Posterior cingulate gyrus (tissue), 11 donors: ENCODE results near the gene TNS1.
"Not testable (repeated sequence)": the region's sequence is repeated elsewhere in the genome, so short reads cannot be mapped to it uniquely, and the experiment has no call there.

Experiments used
- DNase-seq, 10 donors: peaks; one replicate each; pipeline versions ENCODE4 v3.0.0 to v3.0.0-alpha.2; 2020 to 2021; ENCODE audit warnings: mixed read lengths in 3 of 10
- intact Hi-C: fragments of 100-400 bp; cut with DNase I; formaldehyde crosslinking; loops from one replicate; pipeline ENCODE4 v1.15.1; 2023

The TNS1 gene

DNA sequence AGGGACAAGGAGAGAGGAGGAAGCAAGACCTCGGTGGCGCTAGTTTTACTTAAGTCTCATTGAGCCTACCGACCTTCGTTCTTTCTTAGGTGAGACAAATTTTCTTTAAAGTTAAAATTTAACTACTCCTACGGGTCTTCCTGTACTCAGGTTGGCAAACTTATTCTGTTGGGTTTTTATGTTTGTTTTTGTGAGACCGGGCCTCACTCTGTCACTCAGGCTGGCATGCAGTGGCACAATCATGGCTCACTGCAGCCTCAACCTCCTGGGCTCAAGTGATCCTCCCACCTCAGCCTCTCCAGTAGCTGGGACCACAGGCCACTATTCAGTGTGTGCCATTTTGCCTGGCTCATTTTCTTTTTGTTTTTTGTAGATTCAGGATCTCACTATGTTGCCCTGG is 189.0 kb downstream of the TNS1 start:
- intact Hi-C loops: no loop called here
- no peak for DNase-seq

DNA sequence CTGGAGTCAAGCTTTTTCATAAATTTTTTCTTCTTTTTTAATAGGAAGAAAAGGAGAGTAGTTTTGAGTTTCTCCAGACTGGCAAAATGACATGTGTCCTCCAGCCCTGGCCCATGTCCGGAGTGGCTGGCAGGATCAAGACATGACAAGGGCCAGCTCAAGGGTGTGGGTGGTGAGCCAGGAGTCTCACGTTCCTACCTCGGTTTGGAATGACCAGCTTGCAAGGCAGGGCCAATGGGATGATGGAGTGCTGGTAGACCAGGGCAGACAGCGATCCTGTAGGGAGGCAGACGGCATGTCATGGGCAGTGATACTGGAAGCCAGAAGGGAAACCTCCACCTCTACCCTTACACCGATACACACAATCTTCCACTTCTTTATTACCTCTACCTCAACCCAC is 190.6 kb downstream of the TNS1 start:
- peak in 1 of 10 donors; percentile 68 for DNase-seq
- intact Hi-C loops: no loop called here

DNA sequence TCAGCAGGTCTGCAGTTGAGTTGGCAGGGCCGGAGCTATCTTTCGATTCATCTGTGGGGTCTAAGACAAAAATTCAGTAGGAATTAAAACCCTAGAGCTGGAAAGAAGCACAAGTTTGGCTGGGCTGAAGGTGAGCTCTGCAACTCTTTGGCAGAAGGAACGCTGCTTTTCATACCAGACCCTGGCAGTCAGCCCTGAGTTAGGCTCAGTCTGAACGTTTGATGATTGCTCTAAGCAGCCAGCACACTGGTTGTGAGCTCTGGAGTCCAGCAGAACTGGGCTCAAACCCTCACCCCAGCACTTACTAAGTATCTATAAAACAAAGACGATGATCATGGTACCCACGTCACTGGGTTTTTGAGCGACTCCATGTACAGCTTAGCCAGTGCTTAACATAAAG is 192.5 kb downstream of the TNS1 start:
- DNase-seq: peak in 1 of 10 donors; percentile 78
- intact Hi-C loops: no loop called here

DNA sequence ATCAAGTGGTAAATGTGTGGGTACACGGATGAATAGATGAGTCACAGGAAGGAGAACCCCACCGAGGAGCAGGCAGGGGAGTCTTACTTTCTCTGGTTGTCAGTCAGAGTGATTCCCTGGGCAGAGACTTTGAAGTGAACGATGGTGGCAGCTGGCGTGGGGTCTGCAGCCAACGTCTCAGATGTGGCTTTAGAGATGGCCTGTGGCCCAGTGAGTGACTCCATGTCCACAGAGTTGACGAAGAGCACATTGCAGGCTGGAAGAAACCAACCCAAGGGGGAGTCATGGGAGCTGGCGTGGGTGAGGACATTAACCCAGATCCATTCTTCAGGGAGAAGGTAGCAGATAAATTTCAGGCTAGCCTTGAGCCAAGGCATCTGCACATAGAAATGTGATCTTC is 193.1 kb downstream of the TNS1 start:
- DNase-seq: peak in 2 of 10 donors; percentile 44 to 61
- intact Hi-C loops: no loop called here

DNA sequence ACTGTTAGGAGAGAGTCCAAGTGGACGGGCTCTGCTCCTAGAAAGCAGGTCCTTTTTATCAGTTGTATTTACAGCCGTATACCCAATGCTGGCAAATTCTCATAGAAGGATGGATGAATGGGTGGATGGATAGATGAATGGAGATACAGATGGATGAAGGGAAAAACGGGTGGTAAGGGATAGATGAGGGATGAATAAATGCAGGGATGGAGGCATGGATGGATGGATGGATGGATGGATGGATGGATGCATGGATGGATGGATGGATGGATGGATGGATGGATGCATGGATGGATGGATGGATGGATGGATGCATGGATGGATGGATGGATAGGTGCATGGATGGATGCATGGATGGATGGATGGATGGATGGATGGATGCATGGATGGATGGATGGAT is 193.8 kb downstream of the TNS1 start:
- intact Hi-C loops: not testable (repeated sequence)

DNA sequence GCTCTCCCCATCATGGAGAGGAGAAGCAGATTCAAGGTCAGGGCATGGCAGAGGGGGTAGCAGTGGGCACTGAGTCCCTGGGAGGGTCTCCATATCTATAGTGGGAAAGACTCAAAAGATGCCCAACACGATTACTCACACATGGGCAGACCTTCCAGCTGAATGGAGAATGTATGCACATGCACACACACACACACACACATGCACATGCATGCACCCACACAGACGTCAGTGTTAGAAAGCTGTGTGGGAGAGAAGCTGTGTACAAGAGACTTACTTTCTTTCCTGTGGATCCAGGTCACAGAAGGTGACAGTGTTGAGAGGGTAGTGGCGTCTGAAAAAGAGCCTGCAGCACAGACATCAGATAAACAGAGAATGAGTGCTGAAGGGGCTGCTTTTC is 194.5 kb downstream of the TNS1 start:
- intact Hi-C loops: no loop called here
- peak in 1 of 10 donors; percentile 73 for DNase-seq

More for the DNA sequence above, 193.8 kb downstream of the TNS1 start:
- DNase-seq: not testable (repeated sequence)

DNA sequence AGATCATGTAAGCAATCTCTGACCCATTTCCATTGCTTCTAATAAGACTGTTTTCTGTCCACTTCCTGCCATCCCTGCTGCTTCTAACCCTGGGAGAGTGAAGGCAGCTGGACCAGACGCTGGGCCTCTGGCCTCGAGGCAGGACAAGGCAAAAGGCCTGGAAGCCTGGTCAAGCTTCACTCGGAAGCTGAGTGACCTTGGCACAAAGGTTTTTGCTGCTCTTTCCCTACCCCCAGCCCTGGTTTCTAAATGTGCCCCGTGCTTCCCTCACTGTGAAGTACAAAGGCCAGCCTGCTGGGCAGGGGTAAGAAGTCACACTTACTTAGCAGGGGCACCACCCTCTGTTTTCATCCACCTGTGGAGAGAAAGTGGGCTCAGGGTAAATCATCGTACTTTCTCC is 195.0 kb downstream of the TNS1 start:
- peak in 2 of 10 donors; percentile 10 to 50 for DNase-seq
- intact Hi-C loops: no loop called here

DNA sequence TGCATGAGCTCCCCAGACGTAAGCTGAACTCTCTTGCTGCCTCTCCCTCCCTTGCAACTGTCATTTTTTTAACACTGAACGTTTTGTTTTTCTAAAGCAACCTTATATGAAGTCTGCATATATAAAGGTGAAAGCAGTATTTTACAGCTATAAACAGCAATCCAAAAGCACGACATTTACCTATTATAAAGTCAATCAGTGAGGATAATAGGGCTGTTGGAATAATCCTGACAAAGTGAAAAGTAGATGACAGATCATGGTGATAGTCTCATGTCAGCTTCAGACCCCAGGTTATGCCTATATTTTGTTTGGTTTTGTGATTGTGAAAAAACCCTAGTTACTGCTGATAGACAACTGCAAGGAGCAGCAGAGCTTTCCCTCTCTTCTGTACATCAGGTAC is 195.8 kb downstream of the TNS1 start:
- DNase-seq: no peak
- intact Hi-C loops: no loop called here

DNA sequence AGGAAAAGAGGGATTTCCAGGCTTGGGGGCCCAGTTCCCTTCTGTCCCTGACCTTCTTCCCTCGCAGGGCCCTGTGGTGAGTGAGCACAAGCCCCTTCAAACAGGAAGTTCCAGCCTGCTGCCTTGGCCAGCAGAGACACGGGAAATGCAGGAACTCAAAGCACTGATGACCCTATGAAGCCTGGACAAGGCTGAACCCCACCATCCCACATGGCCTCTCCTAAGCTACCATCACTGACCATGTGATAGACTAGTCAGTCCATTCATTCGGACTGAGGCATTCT is 196.4 kb downstream of the TNS1 start:
- intact Hi-C loops: no loop called here
- peak in 2 of 10 donors; percentile 37 to 71 for DNase-seq

DNA sequence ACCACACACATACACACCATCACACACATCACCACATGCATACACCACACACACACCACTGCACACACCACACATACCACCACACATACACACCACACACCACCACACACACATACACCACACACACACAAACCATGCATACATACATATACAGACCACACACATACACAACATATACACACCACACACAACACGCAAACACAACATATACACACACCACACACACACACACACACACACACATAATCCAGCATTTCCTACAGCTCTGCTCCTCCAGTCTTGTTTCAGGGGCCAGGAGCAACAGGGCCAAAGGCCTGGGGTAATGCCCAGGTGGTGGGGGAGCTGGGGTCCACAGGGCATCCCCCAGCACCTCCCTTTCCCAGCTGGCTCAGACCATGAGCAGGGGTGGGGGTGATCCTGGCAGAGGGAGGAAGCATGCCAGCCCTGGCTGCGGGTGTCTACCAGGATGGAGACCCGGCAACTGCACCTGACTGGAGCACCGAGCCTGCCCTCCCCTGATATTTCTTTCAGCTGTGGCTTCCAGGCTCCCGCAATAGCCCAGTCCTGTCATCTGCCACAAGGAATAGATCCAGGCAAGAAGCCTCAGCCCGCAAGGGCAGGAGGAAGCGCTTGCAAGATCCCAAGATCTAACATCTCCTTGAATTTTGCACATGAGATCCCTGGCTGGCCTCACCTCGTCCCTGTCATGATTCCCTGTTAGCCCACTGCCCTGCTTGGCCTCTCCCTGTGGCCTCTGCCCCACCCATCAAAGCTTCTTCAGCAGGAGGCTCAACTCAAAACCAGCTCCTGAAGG is 196.9 kb downstream of the TNS1 start:
- intact Hi-C loops: no loop called here
- DNase-seq: peak in 2 of 10 donors; percentile 48 to 71

DNA sequence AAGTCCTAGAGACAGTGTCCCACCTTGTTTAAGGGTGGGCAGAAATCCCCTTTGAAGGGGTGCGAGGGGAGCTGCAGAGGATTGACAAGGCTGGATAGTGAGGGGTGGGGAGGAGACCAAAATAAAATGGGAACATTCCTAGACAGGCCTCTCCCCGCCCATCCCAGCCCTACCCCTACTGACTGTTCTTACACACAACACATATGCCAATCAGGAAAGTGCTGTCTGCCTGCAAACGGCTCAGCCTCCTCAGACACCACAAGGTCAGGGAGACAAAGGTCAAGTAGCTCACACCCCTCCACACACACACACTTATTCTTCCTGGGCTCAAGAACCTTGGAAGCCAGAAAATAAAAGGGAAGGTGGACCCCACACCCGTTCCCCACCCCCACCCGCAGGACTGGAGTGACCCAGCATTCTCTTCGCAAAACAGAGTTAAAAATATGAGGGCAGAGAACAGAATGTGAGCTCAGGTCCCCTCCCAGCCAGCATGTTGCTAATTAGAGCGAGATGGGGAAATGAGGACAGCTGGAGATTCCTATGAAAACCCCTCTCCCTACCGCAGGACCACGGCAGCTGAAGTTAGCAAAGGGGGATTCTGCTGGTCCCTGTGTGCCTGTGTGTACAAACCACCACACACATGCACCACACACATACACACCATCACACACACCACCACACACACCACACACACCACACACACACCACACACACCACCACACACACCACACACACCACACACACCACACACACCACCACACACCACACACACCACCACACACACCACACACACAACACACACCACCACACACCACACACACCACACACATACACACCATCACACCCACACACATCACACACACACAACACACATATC is 197.8 kb downstream of the TNS1 start:
- intact Hi-C loops: no loop called here
- peak in 1 of 10 donors; percentile 25 for DNase-seq

DNA sequence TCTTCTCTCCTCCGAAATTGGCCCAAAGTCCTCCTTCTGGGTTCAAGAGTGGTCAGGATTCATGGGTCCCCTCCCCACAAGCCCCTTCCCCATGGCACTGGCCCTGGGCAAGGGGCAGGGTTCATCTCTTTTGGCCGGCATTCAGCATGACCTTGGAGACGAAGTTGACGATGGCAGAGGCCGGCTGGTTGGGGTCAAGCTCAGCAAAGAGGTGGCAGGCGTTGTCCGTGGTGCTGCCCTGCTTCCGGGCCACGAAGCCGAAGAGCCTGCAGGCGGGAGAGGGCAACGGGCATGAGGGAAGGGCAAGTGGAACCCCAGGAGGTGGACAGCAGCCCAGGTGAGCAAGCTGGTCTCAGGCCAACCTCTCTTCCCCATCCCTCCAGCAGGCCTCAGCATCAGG is 198.5 kb downstream of the TNS1 start:
- intact Hi-C loops: no loop called here
- peak in 1 of 10 donors; percentile 65 for DNase-seq

DNA sequence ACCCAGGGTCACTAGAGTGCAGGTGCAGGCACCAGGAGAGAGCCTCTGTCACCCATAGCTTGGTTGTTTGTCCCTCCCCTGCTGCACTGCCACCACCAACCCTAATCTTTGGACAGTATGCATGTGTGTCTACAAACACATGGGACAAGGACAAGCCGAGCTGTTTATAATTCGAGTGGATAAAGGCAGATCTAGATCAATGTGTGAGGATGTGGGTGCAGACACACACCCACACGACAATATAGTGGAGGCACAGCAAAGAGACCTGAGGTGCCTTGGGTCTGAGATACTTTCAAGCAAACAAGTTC is 199.2 kb downstream of the TNS1 start:
- intact Hi-C loops: no loop called here
- DNase-seq: peak in 1 of 10 donors; percentile 26

DNA sequence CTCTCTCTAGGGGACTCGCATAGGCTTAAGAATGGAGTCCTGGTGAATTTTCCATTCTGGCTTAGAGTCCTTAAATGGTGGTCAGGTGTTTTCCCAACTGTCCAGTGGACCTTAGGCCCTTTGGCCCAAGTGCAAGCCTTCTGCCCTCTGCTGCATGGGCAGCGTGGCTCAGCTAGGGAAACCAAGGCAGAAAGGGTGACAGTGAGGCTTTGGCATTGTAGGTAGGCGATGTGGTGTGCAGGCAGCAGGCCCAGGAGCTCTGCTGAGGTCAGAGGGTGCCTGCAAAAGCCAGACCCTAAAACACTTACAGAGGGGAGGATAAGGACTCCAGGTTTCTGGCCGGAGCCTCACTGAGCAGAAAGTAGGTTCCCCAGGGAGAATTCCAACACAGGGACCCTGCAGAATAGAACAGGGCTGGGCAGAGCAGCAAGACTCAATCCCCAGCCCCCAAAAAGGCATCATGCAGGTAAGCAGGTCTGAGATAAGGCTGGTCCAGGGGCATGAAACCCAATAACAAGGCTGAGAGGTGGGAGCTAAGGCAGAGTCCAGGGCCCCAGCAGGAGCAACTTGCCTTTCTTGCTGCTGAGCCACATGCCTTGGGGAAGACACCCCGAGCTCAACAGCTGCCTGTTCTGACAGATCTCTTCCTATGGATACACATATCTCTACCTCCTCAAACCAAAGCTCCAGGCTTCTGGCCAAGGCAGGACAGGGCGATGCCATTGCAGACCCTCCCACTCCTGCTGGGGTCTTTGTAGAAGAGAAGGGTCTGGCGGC is 199.7 kb downstream of the TNS1 start:
- peak in 1 of 10 donors; percentile 14 for DNase-seq
- intact Hi-C loops: no loop called here

DNA sequence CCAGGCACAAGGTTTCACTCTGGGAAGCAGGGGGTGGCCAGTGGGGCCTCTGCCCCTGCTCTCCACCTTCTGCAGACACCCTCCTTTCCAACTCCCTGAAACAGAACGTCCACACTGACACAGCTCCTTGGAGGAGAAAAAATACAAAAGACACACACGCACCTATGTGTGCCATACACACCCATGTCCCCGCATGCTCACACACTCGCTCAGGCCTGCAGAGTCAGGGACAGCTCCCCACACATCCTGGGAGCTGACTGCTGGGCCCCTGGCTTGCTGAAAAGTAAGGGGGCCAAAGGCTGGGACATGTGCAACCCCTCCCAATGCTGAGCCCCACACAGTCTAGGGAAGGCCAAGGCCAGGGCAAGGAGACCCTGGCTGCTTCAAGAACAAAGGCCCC is 200.5 kb downstream of the TNS1 start:
- intact Hi-C loops: no loop called here
- DNase-seq: peak in 1 of 10 donors; percentile 48

DNA sequence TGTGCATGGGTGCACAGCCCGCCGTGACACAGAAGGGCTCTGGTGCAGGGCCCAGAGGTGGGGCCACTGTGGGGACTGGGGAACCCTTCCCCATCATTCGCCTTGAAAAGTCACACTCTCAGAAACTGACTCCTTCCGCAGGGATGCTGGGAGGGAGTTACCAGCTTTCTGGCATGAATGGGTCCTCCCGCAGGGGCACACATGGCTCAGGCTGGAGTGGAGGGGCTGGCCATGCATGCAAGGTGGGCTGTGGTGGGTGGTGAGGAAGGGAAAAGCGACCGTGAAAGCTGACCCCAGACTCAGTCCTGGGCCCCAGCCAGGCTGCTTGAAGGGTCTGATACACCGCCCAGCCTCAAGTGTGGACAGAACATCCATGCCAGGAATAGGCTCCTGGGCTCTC is 201.1 kb downstream of the TNS1 start:
- DNase-seq: peak in 1 of 10 donors; percentile 55

DNA sequence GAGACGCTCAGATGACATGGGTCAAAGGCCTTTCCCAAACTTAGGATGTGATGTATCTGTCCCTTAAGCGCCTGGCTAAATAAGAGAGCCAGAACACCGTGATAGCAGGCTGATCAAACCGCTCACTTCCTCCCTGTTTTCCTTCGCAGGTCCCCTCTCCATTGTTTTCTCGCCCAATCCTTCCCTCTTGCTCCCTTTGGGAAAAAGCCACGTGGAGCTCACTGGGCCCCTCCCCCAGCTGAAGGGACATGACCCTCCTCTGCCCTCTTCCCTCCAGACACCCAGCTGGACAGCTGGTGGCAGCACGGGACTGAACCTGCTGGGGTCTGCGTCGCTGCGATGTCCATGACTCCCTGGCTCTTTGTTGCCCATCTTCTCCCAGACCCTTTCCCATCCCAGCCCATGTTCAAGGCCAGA is 201.7 kb downstream of the TNS1 start:
- peak in 1 of 10 donors; percentile 80 for DNase-seq
- intact Hi-C loops: no loop called here

More for the DNA sequence above, 201.1 kb downstream of the TNS1 start:
- intact Hi-C loops: no loop called here

DNA sequence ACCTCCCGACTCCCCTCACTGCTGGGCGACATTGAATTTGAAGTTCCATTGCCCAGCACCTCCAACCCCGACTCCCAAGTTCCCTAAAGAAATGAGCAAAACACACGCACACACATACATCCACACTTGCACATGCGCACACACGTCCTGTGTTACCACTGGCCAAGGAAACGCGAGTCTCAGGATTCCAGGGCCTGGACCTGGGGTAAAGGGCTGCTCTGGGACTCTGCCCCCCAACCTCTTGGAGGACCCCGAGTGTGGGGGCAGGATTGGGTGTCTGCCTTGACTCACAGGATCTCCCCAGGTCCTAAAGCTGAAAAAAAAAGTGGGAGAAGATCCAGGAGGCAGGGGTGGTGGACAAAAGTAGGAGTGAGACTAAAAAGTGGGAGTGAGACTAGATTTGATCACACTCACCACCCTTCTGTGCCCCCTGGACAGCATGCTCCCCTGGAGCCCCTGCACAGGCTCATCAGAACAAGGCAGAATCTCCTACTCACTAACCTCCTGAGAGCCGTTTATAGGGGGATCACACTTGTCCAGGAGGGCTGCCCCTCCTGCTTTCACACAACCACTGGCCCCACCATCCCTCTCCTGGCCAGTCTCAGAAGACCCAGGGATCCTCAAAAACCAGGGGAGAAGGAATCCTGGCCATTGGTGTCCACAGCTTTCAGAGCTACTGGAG is 202.2 kb downstream of the TNS1 start:
- intact Hi-C loops: no loop called here
- DNase-seq: peak in 1 of 10 donors; percentile 26

DNA sequence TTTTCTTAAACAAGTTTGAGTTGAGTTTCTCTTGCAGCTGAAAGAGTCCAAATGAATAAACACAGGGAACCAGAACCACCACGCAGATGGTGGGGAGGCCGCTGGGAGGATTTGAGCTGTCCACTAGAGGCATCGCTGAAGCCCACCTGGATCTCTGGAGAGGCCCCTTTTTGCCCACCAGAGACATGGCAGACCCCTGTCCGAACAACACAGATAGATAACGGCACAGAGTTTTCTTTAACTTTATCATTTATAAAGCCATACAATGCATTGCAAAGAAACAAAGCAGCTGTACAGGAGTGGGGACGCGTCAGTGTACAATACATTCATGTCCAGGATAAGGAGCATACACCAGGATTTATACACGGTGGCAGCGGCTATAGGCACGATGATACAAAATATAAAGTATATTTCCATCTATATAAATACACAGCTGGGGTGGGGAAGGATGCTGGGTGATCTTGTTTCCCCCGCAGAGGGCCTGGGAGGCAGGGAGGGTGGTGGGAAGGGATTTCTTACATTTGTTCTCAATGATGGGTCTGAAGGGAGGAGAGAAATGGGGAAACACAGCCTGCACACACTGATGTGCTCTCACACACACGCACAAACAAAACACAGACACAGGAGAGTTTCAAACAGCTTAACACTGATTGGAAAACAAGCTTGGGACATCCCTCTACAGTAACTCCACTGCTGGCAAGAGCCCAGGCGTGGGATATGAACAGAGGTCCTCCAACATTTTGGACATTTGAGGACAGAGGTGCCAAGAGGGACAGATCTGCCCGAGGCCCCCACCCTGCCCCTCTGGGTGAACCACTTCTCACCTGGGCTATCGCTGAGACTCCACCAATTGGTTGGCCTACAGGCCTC is 203.0 kb downstream of the TNS1 start:
- intact Hi-C loops: no loop called here

More for the DNA sequence above, 203.0 kb downstream of the TNS1 start:
- peak in 1 of 10 donors; percentile 55 for DNase-seq
